Effector memory CD4-positive, alpha-beta T cell (primary cell): ENCODE measurements around the gene RNF167.

Experiments used
- DNase-seq, 3 donors: peaks; one replicate each; pipeline ENCODE4 v3.0.0-alpha.2; 2020
- H3K27ac ChIP-seq: 2 replicates; pipeline ENCODE4 v1.7.0; 2013; ENCODE audit warnings: mild to moderate bottlenecking, low read length, moderate library complexity; ENCODE audit not compliant: insufficient read depth, poor library complexity, severe bottlenecking
- H3K27me3 ChIP-seq: replicated peaks from 2 replicates; pipeline ENCODE4 v1.7.0; 2013; ENCODE audit warnings: mild to moderate bottlenecking, low read length; ENCODE audit not compliant: insufficient read depth, control insufficient read depth, poor library complexity, severe bottlenecking
- H3K36me3 ChIP-seq: 2 replicates; pipeline ENCODE4 v1.7.0; 2013; ENCODE audit warnings: mild to moderate bottlenecking, low read length, moderate library complexity; ENCODE audit not compliant: control insufficient read depth, insufficient read depth
- H3K4me1 ChIP-seq: 2 replicates; pipeline ENCODE4 v1.7.0; 2013; ENCODE audit warnings: low read length, mild to moderate bottlenecking; ENCODE audit not compliant: control insufficient read depth, insufficient read depth, poor library complexity, severe bottlenecking
- H3K4me3 ChIP-seq: 2 replicates; pipeline ENCODE4 v1.7.0; 2013; ENCODE audit warnings: low read length, low read depth, mild to moderate bottlenecking; ENCODE audit not compliant: insufficient read depth, poor library complexity, severe bottlenecking
- H3K9me3 ChIP-seq: 2 replicates; pipeline ENCODE4 v1.7.0; 2013; ENCODE audit warnings: mild to moderate bottlenecking, low read length, moderate library complexity; ENCODE audit not compliant: control insufficient read depth

The RNF167 gene

DNA sequence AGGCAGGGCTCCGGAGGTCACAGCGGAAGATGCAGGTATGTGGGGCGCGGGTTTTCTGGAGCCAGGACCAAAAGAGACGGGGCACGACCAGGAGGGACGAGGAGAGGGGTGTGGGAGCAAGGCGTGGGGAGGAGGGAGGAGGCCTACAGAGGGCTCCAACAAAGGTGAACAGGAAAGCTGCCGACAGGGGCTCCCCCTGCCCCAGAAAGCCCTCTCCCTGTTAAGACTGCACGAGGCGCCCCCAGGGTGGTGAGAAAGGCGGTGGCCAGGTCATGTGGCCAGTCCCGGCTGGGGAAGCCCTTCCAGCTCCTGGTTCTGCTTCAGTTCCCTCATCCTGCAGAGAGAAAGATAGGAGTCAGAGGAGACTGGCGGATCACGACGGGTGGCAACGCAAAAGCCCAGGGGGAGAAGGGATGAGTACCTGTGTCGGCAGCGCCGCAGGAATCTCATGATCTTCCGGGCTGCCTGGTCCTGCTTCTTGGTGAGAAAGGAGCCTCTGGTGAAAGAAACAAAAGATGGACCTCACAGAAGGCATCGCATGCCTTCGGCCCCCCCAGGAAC, 28.5 kb downstream of the RNF167 start:
- Histone ChIP-seq H3K27me3 (no peaks in the 10 kb centered on the region), H3K4me1 (peaks cover 28% of the 10 kb centered on the region), H3K36me3 (peaks cover 20% of the 10 kb centered on the region), H3K27ac (peak overlapping the region; percentile 89), H3K4me3 (peak overlapping the region; percentile 92), H3K9me3 (no peaks in the 10 kb centered on the region)
- DNase-seq = no peak

- H3K9me3 ChIP-seq = no peaks in the 10 kb centered on the region
- H3K27ac ChIP-seq = peak overlapping the region; percentile 89
- peaks cover 28% of the 10 kb centered on the region for H3K4me1 ChIP-seq
- no peaks in the 10 kb centered on the region for H3K27me3 ChIP-seq
- no peak for DNase-seq
- H3K4me3 ChIP-seq = peak overlapping the region; percentile 92
- peaks cover 25% of the 10 kb centered on the region for H3K36me3 ChIP-seq
Measured at GRCh38 chr17:4969047-4969550, 29.0 kb downstream of the RNF167 start.

DNA sequence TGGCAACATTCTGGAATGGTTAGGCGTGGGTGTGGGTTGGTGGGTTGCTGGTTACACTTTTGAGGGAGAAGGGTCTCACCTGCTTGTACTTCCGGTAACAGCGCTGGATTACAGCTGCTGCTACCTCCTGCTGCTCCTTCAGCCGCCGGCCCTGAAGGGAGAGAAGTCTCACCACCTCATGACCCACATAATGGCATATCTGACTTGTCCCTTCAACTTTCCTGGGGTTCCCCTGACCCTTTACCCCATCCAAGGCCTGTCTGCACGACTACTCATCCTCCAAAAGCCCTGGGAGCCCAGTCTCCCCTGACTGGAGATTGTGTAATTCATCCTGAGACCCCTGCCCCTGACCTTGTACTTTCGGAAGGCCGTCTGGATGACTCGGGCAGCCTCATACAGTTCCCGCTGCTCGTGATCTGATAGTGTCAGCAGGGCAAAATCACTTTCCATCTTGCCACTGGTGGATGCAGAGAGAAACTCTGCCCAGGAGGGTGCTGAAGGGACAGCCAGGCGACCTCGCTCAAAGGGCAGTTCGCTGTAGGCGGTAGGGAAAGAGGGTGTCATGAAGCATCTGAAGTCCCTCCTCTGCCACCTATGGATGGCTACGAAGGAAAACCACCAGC, 29.6 kb downstream of the RNF167 start:
- peak overlapping the region; percentile 89 for H3K27ac ChIP-seq
- no peaks in the 10 kb centered on the region for H3K27me3 ChIP-seq
- H3K36me3 ChIP-seq = peaks cover 30% of the 10 kb centered on the region
- H3K9me3 ChIP-seq = no peaks in the 10 kb centered on the region
- peak in 1 of 3 donors; percentile 29 for DNase-seq
- H3K4me3 ChIP-seq = no peak overlapping the region
- peaks cover 28% of the 10 kb centered on the region for H3K4me1 ChIP-seq

DNA sequence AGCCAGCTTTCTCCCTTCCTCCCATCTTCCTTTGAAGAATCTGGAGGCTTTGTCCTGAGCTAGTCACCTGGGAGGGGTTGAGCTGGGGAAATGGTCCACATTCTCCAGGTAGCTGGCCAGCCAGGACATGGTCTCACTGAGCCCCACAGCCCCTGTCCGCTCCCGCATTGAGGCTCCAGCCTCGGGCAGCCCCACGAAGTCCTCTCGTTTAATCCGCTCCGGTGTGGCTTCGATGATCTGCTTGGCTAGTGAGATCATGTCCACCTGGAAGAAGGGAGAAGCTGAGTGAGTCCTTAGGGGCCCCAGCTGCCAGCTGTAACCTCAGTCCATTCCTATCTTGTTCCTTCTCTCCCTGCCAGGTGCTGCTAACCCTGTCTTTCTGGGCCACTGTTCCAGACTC, 30.2 kb downstream of the RNF167 start:
- H3K4me3 ChIP-seq = no peak overlapping the region

GRCh38 chr17:4971826-4972225, 31.8 kb downstream of the RNF167 start:
- H3K9me3 ChIP-seq = no peaks in the 10 kb centered on the region
- peaks cover 25% of the 10 kb centered on the region for H3K4me1 ChIP-seq
- no peak overlapping the region for H3K4me3 ChIP-seq
- H3K27ac ChIP-seq = no peak overlapping the region
- no peaks in the 10 kb centered on the region for H3K27me3 ChIP-seq
- DNase-seq = no peak
- H3K36me3 ChIP-seq = peaks cover 39% of the 10 kb centered on the region

More for the DNA sequence above, 30.2 kb downstream of the RNF167 start:
- DNase-seq = no peak
- Histone ChIP-seq H3K9me3 (no peaks in the 10 kb centered on the region), H3K4me1 (peaks cover 28% of the 10 kb centered on the region), H3K27me3 (no peaks in the 10 kb centered on the region), H3K36me3 (peaks cover 30% of the 10 kb centered on the region), H3K27ac (peak overlapping the region; percentile 34)

- Histone ChIP-seq H3K27ac (no peak overlapping the region), H3K36me3 (peaks cover 44% of the 10 kb centered on the region), H3K9me3 (no peaks in the 10 kb centered on the region), H3K4me1 (peaks cover 24% of the 10 kb centered on the region), H3K27me3 (no peaks in the 10 kb centered on the region), H3K4me3 (no peak overlapping the region)
- DNase-seq = no peak
Measured at GRCh38 chr17:4972322-4972721, 32.3 kb downstream of the RNF167 start.

DNA sequence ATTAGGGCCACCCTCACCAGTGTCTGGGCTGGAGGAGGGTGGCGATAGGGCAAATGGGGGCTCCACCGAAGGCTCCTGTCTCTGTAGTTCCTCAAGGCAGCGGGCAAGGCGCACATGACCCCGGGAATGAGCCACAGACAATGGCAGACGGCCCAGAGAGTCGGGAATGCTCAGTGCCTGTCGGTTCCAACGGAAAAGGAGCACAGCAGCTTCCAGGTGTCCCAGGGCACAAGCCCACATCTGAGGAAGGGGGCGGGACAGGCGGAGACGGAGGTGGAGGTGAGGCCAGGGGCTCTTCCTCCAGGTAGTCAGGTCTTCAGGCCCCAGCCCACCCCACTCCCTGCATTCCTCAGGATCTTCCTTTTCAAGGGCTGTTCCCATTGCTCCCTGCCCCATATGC, 32.7 kb downstream of the RNF167 start:
- Histone ChIP-seq H3K36me3 (peaks cover 48% of the 10 kb centered on the region), H3K9me3 (no peaks in the 10 kb centered on the region), H3K4me3 (no peak overlapping the region), H3K27me3 (no peaks in the 10 kb centered on the region), H3K4me1 (peaks cover 24% of the 10 kb centered on the region), H3K27ac (no peak overlapping the region)
- DNase-seq = no peak

DNA sequence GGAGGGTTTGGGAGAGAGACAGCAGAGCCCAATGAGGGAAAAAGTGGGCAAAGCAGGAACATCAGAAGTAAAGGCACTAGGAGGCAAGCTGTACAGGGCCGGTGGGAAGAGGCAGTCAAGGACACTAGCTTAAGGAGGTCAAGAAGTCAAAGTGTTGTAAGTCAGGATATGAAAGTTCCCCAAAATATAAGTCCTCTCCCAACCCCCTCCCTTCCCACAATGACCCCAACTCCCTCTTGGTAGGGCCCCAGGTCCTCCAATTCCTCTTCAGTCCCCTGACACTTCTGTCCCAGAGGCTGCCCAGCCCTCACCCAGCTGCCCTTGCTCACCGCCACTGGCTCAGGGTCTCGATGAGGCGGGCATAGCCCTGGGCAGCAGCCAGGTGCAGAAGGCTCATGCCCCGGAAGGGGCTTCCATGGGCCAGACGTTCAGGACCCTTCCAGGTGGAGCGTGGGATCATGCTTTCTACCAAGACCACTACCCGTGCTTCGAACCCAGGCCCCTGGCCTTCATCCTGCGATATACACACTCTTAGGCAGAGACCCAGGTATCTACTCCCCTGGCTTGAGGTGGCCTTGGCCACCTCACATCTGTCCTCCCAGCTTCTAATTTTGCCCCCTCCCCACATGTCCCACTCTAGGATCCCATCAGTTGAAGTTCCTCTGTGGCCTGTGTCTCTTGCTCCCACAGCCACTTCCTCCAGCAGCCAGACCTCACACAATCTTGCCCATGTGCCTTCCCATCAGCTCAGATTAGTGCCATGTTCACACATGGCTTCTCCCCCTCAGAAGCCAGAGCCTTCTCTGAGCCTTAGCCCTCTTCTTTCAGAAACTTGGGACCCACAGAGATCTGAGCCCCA, 33.4 kb downstream of the RNF167 start:
- H3K9me3 ChIP-seq = no peaks in the 10 kb centered on the region
- no peak overlapping the region for H3K27ac ChIP-seq
- H3K4me1 ChIP-seq = peaks cover 18% of the 10 kb centered on the region
- no peaks in the 10 kb centered on the region for H3K27me3 ChIP-seq
- no peak for DNase-seq
- no peak overlapping the region for H3K4me3 ChIP-seq
- peaks cover 56% of the 10 kb centered on the region for H3K36me3 ChIP-seq

DNA sequence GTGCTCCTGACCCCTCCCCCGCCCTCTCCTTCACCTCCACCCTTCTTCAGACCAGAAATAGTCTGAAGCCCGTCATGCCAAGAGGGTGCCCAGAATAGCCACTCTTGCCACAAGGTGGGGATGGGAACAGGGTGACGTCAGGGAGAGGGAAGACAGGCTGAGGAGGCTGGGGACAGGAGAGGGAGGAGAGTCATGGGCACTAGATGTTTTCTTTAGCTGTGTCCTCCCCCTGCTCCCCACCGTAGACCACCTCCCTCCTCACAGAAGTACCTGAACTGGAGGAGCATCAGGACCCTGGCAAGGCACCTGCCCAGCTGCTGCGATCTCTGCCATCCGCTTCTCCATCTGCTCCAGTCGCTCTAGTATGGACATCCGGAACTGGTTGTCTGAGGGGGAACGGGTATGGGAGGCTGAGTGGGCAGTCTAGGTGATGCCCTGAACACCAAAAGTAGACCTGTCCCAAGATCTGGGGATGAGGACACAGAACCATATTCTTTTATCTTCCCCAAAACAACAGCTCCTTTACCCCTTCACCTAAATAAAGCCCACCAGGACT, 34.1 kb downstream of the RNF167 start:
- DNase-seq = no peak
- peaks cover 11% of the 10 kb centered on the region for H3K4me1 ChIP-seq
- H3K27me3 ChIP-seq = no peaks in the 10 kb centered on the region
- peaks cover 61% of the 10 kb centered on the region for H3K36me3 ChIP-seq
- no peak overlapping the region for H3K27ac ChIP-seq
- H3K4me3 ChIP-seq = no peak overlapping the region
- H3K9me3 ChIP-seq = no peaks in the 10 kb centered on the region
